Posterior vena cava (tissue), 2 donors: ENCODE data around the gene FKBP2. TPM values are rescaled to one million over a fixed set of nuclear protein-coding genes. Genes with fewer than 3 reads are reported as not detected.

Experiments
- DNase-seq: peaks from one replicate; pipeline ENCODE4 v3.0.0-alpha.2; 2020; ENCODE audit warnings: low spot score
- intact Hi-C, 2 donors: fragments of 100-400 bp; cut with DNase I; formaldehyde crosslinking; loops; one replicate each; pipeline versions ENCODE4 v1.14.1 to v1.14.2; 2022 to 2023
- total RNA-seq, 2 donors: library from RNA; stranded (reverse); fragmentation: NEBNext Ultra II Directional; extraction: Animal tissue kit (Norgen Biotek cat#: 25700); gene quantifications; one replicate each; pipeline ENCODE4 v1.2.1, GENCODE V29; 2021
- donor health status: DM: yes; HTN: yes; CAD: no.
- donor health status: DM: yes; HTN: yes; CAD: no.

Gene FKBP2
- total RNA-seq, 2 donors from 2014 or later, result 50.6 to 56.7 TPM

- DNase-seq, result no peak
- intact Hi-C loops, result no loop called here
Observed at GRCh38 chr11:64211181-64211872, 29.6 kb upstream of the FKBP2 start.

DNA sequence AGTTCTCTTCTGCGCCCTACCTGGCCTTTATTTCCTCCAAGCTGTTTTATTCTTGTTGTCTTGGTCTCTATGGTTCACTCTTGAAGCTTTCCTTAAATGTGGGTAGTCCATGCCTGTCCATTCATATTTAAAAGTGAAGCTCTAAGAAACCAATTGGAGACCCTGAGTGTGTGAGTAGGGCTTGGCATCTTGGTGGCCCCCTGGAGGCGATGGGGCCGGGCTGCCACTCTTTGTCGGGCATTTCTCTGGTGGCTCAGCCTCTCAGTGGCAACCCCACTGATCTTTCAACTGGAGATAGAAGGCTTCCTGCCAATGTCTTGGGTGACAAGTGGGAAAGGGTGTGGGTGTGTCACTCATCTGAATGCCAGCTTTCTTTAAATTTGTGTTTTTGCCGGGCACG is 24.0 kb upstream of the FKBP2 start:
- intact Hi-C loops, result no loop called here
- DNase-seq, result no peak

DNA sequence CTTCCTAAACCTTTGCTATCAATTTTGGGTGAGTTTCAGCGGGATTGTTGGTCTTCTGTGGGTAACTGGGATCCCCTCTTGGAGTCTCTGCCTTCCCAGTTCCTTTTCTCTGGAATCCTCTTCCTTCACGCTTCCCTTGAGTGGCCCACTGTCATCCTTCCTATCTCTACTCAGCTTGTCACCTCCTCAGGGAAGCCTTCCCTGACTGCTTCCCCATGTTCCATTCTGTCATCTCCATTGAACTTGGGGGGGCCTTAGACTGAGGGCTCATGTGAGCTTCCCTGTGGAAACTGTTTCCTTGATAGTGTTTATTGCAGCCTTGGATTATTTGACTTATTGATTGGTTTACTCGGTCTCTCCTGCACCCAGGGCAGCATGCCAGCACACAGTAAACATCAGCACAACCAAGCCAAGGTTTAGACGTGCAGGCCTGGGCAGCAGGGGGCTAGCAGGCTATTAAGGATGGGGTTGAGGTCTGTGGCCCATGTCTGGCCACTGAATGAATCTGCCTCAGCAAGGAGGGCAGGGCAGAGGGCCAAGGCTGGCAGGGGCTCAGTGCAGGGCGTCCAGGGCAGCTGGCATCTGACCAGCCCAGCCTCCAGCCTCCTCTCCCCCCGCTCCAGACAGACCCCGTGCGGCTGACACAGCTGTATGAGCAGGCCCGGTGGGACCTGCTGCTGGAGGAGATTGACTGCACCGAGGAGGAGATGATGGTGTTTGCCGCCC is 22.1 kb upstream of the FKBP2 start:
- DNase-seq, result no peak
- intact Hi-C loops, result loop anchor here in 1 of 2 donors (2.0 kb wide), 1 partner anchor 150 kb away; no protein-coding TSS in a partner anchor

DNA sequence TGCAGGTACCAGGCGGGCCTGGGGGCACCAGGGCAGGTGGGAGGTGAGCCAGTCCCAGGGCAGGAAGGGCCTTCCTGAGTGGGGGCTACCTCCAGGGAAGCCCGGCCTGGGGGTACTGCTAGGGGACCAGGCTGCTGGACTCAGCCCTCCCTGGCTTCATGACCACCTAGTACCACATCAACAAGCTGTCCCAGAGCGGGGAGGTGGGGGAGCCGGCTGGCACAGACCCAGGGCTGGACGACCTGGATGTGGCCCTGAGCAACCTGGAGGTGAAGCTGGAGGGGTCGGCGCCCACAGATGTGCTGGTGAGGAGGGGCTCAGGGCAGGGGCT is 21.6 kb upstream of the FKBP2 start:
- peak; percentile 77 for DNase-seq
- intact Hi-C loops, result loop anchor here in 1 of 2 donors (2.0 kb wide), 1 partner anchor 151 kb away; no protein-coding TSS in a partner anchor

DNA sequence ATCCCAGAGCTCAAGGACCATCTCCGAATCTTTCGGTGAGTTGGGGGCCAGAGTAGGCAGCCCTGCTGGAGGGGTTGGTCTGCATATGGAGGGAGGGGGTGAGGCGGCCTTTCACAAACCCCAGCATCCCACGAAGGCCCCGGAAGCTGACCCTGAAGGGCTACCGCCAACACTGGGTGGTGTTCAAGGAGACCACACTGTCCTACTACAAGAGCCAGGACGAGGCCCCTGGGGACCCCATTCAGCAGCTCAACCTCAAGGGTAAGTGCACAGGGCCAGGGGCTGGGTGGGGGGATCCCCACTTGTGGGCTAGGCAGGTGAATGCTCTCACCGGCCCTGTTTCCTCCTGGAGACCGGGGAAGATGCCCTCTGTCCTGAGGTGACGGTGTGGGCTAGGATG is 21.1 kb upstream of the FKBP2 start:
- intact Hi-C loops, result loop anchor here in 1 of 2 donors (2.0 kb wide), 1 partner anchor 151 kb away; no protein-coding TSS in a partner anchor
- peak; percentile 74 for DNase-seq

DNA sequence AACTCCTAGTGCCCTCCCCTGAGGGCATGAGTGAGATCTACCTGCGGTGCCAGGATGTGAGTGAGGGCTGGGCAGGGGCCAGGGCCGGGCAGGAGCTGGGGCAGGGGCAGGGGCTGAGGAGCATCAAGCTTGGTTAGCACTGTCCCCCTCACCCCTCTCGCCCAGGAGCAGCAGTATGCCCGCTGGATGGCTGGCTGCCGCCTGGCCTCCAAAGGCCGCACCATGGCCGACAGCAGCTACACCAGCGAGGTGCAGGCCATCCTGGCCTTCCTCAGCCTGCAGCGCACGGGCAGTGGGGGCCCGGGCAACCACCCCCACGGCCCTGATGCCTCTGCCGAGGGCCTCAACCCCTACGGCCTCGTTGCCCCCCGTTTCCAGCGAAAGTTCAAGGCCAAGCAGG is 20.6 kb upstream of the FKBP2 start:
- DNase-seq, result peak; percentile 68
- intact Hi-C loops, result no loop called here

DNA sequence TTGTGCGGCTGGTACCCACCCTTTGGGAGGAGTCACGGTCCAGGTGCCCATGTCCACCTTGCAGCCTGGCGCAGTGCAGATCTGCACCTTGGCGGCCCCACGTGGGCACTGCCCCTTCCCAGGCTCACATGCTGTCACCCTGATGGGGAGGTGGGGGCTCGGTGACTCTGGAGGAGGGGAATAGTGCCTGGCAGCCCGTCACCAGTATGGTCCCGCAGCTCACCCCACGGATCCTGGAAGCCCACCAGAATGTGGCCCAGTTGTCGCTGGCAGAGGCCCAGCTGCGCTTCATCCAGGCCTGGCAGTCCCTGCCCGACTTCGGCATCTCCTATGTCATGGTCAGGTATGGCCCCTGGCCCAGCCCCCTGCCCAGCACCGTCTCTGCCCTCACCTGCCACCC is 20.1 kb upstream of the FKBP2 start:
- peak; percentile 79 for DNase-seq
- intact Hi-C loops, result no loop called here

DNA sequence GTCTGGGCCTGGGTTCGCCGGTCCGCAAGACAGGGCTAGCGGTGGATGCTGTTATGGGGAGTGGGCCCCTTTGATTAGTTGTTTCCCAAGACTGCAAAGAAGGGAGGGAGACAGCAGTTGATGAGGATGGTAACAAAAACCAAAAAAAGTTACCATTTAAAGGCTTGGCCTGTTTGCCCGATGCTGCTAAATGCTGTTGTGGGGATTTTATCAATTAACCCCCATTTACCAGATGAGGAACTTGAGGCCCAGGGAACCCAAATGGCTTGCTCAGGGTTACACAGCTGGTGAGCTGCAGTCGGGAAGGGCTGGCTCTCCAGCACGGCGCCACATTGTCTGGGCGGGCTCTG is 18.3 kb upstream of the FKBP2 start:
- DNase-seq, result no peak
- intact Hi-C loops, result no loop called here

DNA sequence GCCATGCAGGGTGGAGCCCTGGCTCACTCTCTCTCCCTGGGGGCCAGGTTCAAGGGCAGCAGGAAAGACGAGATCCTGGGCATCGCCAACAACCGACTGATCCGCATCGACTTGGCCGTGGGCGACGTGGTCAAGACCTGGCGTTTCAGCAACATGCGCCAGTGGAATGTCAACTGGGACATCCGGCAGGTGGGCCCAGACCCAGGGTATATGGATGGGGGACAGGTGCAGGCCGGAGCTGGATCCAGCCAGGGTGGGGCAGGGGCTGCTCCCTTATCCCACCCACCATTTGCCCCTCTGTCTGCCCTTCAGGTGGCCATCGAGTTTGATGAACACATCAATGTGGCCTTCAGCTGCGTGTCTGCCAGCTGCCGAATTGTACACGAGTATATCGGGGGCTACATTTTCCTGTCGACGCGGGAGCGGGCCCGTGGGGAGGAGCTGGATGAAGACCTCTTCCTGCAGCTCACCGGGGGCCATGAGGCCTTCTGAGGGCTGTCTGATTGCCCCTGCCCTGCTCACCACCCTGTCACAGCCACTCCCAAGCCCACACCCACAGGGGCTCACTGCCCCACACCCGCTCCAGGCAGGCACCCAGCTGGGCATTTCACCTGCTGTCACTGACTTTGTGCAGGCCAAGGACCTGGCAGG is 17.8 kb upstream of the FKBP2 start:
- intact Hi-C loops, result loop anchor here in 1 of 2 donors (1.0 kb wide), 1 partner anchor 16 kb away; no protein-coding TSS in a partner anchor
- peak; percentile 72 for DNase-seq

GRCh38 chr11:64224151-64224890 is 16.6 kb upstream of the FKBP2 start:
- intact Hi-C loops, result no loop called here
- DNase-seq, result peak; percentile 73

- peak; percentile 83 for DNase-seq
Observed at GRCh38 chr11:64224891-64225607, 15.8 kb upstream of the FKBP2 start.

DNA sequence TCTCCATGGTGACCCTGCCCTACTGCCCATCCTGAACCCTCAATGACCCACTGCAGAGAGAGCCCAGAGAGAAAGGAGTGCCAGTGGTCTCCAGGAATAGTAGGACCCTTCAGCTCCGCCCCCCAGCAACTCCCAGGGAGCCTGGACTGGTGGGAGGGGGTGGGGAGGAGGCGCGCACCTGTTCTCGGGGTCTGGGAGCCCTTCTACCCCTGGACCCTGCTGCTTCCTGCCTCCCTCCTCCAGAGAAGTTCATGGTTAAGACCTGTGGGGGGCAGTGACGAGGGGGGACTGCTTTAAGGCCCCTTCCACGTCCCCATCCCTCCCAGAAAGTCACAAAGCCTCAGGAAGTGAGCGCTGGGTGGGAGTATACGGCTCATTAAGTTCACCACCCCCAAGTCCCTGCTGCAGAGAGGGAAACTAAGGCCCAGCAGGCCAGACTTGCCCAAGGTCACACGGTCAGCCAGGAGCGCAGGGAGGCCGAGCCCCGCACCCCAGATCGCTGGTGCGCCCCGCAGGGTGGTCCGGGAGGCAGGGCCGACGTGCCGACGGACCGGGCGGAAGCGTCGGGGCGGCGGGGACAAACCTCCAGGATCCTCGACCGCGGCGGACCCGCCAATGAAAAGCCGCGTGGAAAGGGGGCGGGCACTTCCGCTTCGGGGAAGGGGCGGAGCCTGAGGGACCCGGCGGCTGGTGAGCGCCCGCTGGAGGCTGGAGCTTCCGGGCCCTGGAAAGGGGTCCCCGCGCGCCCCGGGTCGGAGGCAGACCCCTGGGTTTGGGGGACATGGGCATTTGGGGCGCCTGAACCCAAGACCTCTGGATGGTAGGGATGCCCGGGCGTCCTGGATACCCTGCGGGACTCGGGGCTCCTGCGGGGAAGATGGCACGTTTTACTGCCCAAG is 15.0 kb upstream of the FKBP2 start, which contains the start of the genes NUDT22 and TRPT1:
Gene NUDT22, plus strand, starts transcription at position 667 of the 899 bp plus-strand sequence. CDS start 379 bp downstream, outside the sequence.
Gene TRPT1, minus strand, starts transcription at position 579 of the 899 bp plus-strand sequence. Its CDS starts 326 bp downstream, at position 253.
- intact Hi-C loops, result no loop called here
- DNase-seq, result peak; percentile 97

More at GRCh38 chr11:64224891-64225607, 15.8 kb upstream of the FKBP2 start:
- intact Hi-C loops, result no loop called here

GRCh38 chr11:64226507-64227051 is 14.3 kb upstream of the FKBP2 start:
- peak; percentile 89 for DNase-seq
- intact Hi-C loops, result no loop called here

- DNase-seq, result peak; percentile 74
- intact Hi-C loops, result no loop called here
Observed at GRCh38 chr11:64227405-64227956, 13.4 kb upstream of the FKBP2 start.

- DNase-seq, result no peak
- intact Hi-C loops, result no loop called here
Observed at GRCh38 chr11:64229090-64229743, 11.7 kb upstream of the FKBP2 start.

DNA sequence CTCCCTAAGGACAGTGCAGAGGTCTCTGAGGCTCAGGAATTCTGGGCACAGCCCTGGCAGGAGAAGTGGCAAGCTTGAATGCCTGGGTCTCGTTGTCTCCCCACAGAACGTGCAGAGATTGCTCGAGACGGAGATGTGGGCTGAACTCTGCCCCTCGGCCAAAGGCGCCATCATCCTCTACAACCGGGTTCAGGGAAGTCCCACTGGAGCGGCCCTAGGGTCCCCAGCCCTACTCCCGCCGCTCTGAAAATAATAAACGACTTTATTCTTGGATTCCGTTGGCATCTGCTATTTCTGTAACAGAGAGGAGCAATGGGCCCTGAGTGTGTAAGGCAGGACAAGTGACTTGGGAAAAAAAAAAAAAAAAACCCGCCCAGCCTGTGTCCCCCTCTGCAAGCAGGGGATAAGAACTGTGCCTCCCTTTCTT is 11.1 kb upstream of the FKBP2 start:
- no peak for DNase-seq
- intact Hi-C loops, result no loop called here
